Activated naive CD4-positive, alpha-beta T cell treated with anti-CD3 and anti-CD28 coated beads, Interleukin-2, amount 50 U/mL, for 24 hours (primary cell): ENCODE measurements around the gene BANK1.

Experiments used
- H3K27ac Mint-ChIP-seq: one replicate; pipeline ENCODE4 v1.8.0; 2021; ENCODE audit warnings: mild to moderate bottlenecking, mixed read lengths
- H3K27me3 Mint-ChIP-seq: one replicate; pipeline ENCODE4 v1.8.0; 2021; ENCODE audit warnings: mixed read lengths
- H3K36me3 Mint-ChIP-seq: one replicate; pipeline ENCODE4 v1.8.0; 2021; ENCODE audit warnings: mixed read lengths
- H3K4me1 Mint-ChIP-seq: one replicate; pipeline ENCODE4 v1.8.0; 2021; ENCODE audit warnings: mixed read lengths
- H3K4me3 Mint-ChIP-seq: one replicate; pipeline ENCODE4 v1.8.0; 2021; ENCODE audit warnings: mild to moderate bottlenecking, mixed read lengths
- H3K9me3 Mint-ChIP-seq: one replicate; pipeline ENCODE4 v1.8.0; 2021; ENCODE audit warnings: mixed read lengths

Gene BANK1

GRCh38 chr4:102057122-102057521, 266.6 kb downstream of the BANK1 start:
- H3K9me3 Mint-ChIP-seq: no peaks in the 10 kb centered on the region
- H3K4me1 Mint-ChIP-seq: no peaks in the 10 kb centered on the region
- H3K27ac Mint-ChIP-seq: no peak overlapping the region
- H3K27me3 Mint-ChIP-seq: peaks cover 3% of the 10 kb centered on the region
- H3K36me3 Mint-ChIP-seq: no peaks in the 10 kb centered on the region
- no peak overlapping the region for H3K4me3 Mint-ChIP-seq

DNA sequence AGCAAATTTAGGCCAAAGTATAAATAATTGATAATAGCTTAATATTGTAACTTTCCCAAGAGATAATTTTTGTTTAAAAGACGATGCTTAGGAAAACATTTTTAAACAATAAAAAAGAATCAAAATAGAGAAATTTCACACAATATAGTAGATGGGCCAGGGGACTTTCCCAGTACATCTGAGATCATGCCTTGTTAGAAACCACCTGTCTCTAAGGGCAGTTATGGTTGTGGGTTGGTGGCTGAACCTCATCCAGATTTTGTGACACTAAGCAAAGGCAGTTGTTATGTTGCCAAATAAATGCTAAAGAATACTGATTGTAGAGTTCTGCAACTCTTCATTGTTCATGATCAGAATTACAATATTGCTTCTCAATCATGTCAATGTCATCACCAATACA, 270.6 kb downstream of the BANK1 start:
- no peak overlapping the region for H3K4me3 Mint-ChIP-seq
- peaks cover 2% of the 10 kb centered on the region for H3K27me3 Mint-ChIP-seq
- H3K4me1 Mint-ChIP-seq: no peaks in the 10 kb centered on the region
- H3K9me3 Mint-ChIP-seq: no peaks in the 10 kb centered on the region
- no peaks in the 10 kb centered on the region for H3K36me3 Mint-ChIP-seq
- H3K27ac Mint-ChIP-seq: no peak overlapping the region

DNA sequence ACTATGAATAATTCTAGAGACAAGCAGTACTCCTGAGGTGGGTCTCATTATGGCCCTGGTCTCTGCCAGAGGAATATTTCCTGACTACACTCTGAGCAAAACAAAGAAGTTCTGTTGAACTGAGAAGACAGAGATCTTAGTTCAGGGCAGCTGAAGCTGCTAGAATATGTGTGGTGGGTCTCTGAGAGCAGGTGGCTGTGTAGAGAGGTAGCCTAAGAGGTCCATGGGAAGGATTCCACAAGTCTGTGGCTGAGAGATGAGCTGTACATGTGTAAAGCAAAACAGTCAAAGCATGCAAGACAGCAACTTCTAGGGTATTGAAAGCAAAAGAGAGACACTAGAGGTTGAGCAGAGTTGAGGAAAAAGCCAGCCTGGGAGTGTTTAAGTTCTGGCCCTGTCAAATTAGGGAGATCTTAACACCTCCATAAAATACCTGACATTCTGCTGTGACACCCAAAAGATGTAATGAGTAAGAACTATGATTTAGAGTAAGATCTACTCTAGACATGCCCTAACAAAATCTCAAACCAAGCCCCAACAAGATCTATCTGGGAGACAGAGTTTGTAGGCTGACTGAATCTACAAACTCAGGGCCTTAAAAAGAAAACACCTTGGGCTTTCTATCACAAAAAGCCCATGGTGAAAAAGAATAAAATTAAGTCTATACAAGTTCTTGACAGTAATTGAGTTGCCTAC, 274.4 kb downstream of the BANK1 start:
- Mint-ChIP-seq H3K27me3 (peaks cover 2% of the 10 kb centered on the region), H3K27ac (no peak overlapping the region), H3K9me3 (no peaks in the 10 kb centered on the region), H3K4me1 (no peaks in the 10 kb centered on the region), H3K4me3 (no peak overlapping the region), H3K36me3 (no peaks in the 10 kb centered on the region)

- H3K9me3 Mint-ChIP-seq: no peaks in the 10 kb centered on the region
- no peaks in the 10 kb centered on the region for H3K36me3 Mint-ChIP-seq
- H3K27me3 Mint-ChIP-seq: no peaks in the 10 kb centered on the region
- H3K27ac Mint-ChIP-seq: no peak overlapping the region
- H3K4me1 Mint-ChIP-seq: no peaks in the 10 kb centered on the region
- no peak overlapping the region for H3K4me3 Mint-ChIP-seq
Measured at GRCh38 chr4:102076622-102077021, 286.1 kb downstream of the BANK1 start.

DNA sequence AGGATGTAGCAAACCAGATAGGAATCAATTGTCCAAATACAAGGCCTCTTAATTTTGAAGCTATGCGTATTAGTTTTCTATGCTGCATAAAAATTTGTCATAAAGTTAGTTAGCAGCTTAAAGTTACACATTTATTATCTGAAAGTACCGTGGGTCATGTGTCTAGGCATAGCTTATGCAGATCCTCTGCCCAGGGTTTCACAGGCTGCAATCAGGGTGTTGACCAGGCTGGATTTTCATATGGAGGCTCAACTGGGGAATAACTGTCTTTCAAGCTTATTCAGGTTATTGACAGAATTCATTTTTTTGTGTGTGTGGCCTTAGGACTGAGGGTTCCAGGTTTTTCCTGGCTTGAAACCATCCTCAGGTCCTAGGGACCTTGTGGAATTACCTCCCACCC, 289.7 kb downstream of the BANK1 start:
- Mint-ChIP-seq H3K4me3 (no peak overlapping the region), H3K4me1 (no peaks in the 10 kb centered on the region), H3K36me3 (no peaks in the 10 kb centered on the region), H3K27me3 (no peaks in the 10 kb centered on the region), H3K27ac (no peak overlapping the region), H3K9me3 (no peaks in the 10 kb centered on the region)

GRCh38 chr4:102089850-102090621, 299.5 kb downstream of the BANK1 start:
- Mint-ChIP-seq H3K4me1 (no peaks in the 10 kb centered on the region), H3K9me3 (peaks cover 3% of the 10 kb centered on the region), H3K36me3 (no peaks in the 10 kb centered on the region), H3K27ac (no peak overlapping the region), H3K4me3 (no peak overlapping the region), H3K27me3 (peaks cover 5% of the 10 kb centered on the region)

GRCh38 chr4:102091656-102092055, 301.1 kb downstream of the BANK1 start:
- Mint-ChIP-seq H3K9me3 (peaks cover 3% of the 10 kb centered on the region), H3K27me3 (peaks cover 9% of the 10 kb centered on the region), H3K36me3 (no peaks in the 10 kb centered on the region), H3K4me3 (no peak overlapping the region), H3K27ac (no peak overlapping the region), H3K4me1 (no peaks in the 10 kb centered on the region)

- H3K4me3 Mint-ChIP-seq: no peak overlapping the region
- no peaks in the 10 kb centered on the region for H3K36me3 Mint-ChIP-seq
- no peak overlapping the region for H3K27ac Mint-ChIP-seq
- H3K9me3 Mint-ChIP-seq: peaks cover 3% of the 10 kb centered on the region
- H3K27me3 Mint-ChIP-seq: peaks cover 11% of the 10 kb centered on the region
- no peaks in the 10 kb centered on the region for H3K4me1 Mint-ChIP-seq
Measured at GRCh38 chr4:102094481-102094880, 304.0 kb downstream of the BANK1 start.

DNA sequence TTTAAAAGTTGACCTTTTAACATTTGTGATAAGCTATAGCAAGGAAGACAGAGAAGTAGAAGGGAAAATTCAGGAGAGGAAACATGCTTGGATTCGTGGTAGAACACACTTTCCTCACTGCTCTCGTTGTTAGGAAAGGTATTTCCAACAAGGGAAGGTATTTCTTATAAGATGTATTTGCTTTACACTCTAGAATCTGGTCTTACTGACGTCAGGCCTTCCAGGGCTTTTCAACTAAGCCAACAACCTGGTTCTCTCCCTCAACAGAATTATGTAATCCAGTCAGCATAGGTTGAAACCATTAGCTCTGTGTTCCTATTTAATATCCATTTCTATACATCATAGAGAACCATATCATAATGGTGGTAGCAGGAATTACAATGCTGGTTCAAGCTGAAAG, 312.8 kb downstream of the BANK1 start:
- Mint-ChIP-seq H3K9me3 (peaks cover 26% of the 10 kb centered on the region), H3K36me3 (peaks cover 10% of the 10 kb centered on the region), H3K27me3 (peaks cover under 1% of the 10 kb centered on the region), H3K27ac (no peak overlapping the region), H3K4me3 (no peak overlapping the region), H3K4me1 (no peaks in the 10 kb centered on the region)

GRCh38 chr4:102104278-102104677, 313.7 kb downstream of the BANK1 start:
- Mint-ChIP-seq H3K9me3 (peaks cover 28% of the 10 kb centered on the region), H3K27me3 (no peaks in the 10 kb centered on the region)

GRCh38 chr4:102105983-102106382, 315.5 kb downstream of the BANK1 start:
- H3K27ac Mint-ChIP-seq: no peak overlapping the region
- no peaks in the 10 kb centered on the region for H3K4me1 Mint-ChIP-seq
- H3K9me3 Mint-ChIP-seq: peaks cover 42% of the 10 kb centered on the region
- H3K4me3 Mint-ChIP-seq: no peak overlapping the region
- no peaks in the 10 kb centered on the region for H3K27me3 Mint-ChIP-seq
- peaks cover 10% of the 10 kb centered on the region for H3K36me3 Mint-ChIP-seq

More at GRCh38 chr4:102104278-102104677, 313.7 kb downstream of the BANK1 start:
- peaks cover 10% of the 10 kb centered on the region for H3K36me3 Mint-ChIP-seq
- H3K27ac Mint-ChIP-seq: no peak overlapping the region
- no peak overlapping the region for H3K4me3 Mint-ChIP-seq
- no peaks in the 10 kb centered on the region for H3K4me1 Mint-ChIP-seq

GRCh38 chr4:102114118-102114630, 323.6 kb downstream of the BANK1 start:
- H3K4me1 Mint-ChIP-seq: no peaks in the 10 kb centered on the region
- no peaks in the 10 kb centered on the region for H3K36me3 Mint-ChIP-seq
- H3K9me3 Mint-ChIP-seq: peaks cover 21% of the 10 kb centered on the region
- H3K27ac Mint-ChIP-seq: no peak overlapping the region
- H3K27me3 Mint-ChIP-seq: no peaks in the 10 kb centered on the region
- no peak overlapping the region for H3K4me3 Mint-ChIP-seq

- Mint-ChIP-seq H3K4me3 (no peak overlapping the region), H3K36me3 (peaks cover 1% of the 10 kb centered on the region), H3K4me1 (no peaks in the 10 kb centered on the region), H3K9me3 (peaks cover 10% of the 10 kb centered on the region), H3K27ac (no peak overlapping the region), H3K27me3 (no peaks in the 10 kb centered on the region)
Measured at GRCh38 chr4:102116121-102116520, 325.6 kb downstream of the BANK1 start.

DNA sequence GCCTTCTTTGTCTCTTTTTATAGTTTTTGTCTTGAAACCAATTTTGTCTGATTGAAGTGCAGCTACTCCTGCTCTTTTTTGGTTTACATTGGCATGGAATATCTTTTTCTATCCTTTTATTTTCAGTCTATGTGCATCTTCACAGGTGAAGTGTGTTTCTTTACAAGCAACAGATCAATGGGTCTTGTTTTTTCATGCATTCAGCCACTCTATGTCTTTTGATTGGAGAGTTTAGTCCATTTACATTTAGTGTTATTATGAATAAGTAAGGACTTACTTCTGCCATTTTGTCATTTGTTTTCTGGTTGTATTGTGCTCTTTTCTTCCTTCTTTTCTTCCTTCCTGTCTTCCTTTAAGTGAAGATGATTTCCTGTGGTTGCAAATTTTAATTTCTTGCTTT, 330.3 kb downstream of the BANK1 start:
- H3K27me3 Mint-ChIP-seq: no peaks in the 10 kb centered on the region
- H3K36me3 Mint-ChIP-seq: peaks cover 4% of the 10 kb centered on the region
- H3K9me3 Mint-ChIP-seq: peaks cover 20% of the 10 kb centered on the region
- no peak overlapping the region for H3K4me3 Mint-ChIP-seq
- H3K4me1 Mint-ChIP-seq: no peaks in the 10 kb centered on the region
- no peak overlapping the region for H3K27ac Mint-ChIP-seq
